K562 (cell line): ENCODE data around the gene LIMS2.

ENCODE experiments used
- CTCF ChIP-seq, 3 experiments: IDR thresholded peaks in 2 of 3; conservative IDR thresholded peaks in 1 of 3; 2 replicates each; pipeline ENCODE4 v1.5.1; 2011 to 2012; ENCODE audit warnings: low read length in 3 of 3, mild to moderate bottlenecking in 3 of 3, control low read depth in 2 of 3, improper control_type of control experiment in 1 of 3, inconsistent platforms in 1 of 3, low read depth in 1 of 3, mixed read lengths in 1 of 3, moderate library complexity in 1 of 3; ENCODE audit not compliant: insufficient read depth in 2 of 3
- MAX ChIP-seq: sonication (generic); formaldehyde crosslinking; IDR thresholded peaks from 2 replicates; pipeline ENCODE4 v1.9.0; 2022; ENCODE audit warnings: mild to moderate bottlenecking, missing genetic modification reagents
- SP1 ChIP-seq: sonication (generic); formaldehyde crosslinking; IDR thresholded peaks from 2 replicates; pipeline ENCODE4 v1.8.1; 2022; ENCODE audit warnings: mild to moderate bottlenecking, missing genetic modification reagents
- ZNF398 ChIP-seq: fragments of 250-450 bp; sonication (Bioruptor Pico); IDR thresholded peaks from 2 replicates; pipeline ENCODE4 v1.8.0; 2021; ENCODE audit warnings: moderate library complexity, mild to moderate bottlenecking, inconsistent platforms
- ZNF512 ChIP-seq: IDR thresholded peaks from 2 replicates; pipeline ENCODE4 v1.6.1; 2016; ENCODE audit warnings: missing genetic modification characterization, missing compliant biosample characterization

- TF ChIP-seq ZNF398 (CRISPR knock-in tag) (no peak), SP1 (CRISPR knock-in tag) (no peak), CTCF (IDR thresholded peaks at IDR 0.05 in 2 of 3, conservative IDR thresholded peaks at IDR 0.05 in 1 of 3; ENCODE audit: insufficient read depth in 2 of 3, low read depth in 1 of 3, low read length in 3 of 3) (no peak), ZNF512 (tag) (no peak), MAX (no peak)
These were observed 76.6 kb downstream of the LIMS2 start for GRCh38 chr2:127598711-127599110.
